GM12872 (cell line): Measurements from ENCODE around the gene MEI1.

Experiments
- CTCF ChIP-seq: IDR thresholded peaks from 3 replicates; pipeline ENCODE4 v1.5.1; 2011; ENCODE audit warnings: low read depth, mild to moderate bottlenecking, low read length, moderate library complexity; ENCODE audit not compliant: insufficient read depth

MEI1 gene

GRCh38 chr22:41812805-41813545 is 113.7 kb downstream of the MEI1 start:
- TF ChIP-seq CTCF = no peak

DNA sequence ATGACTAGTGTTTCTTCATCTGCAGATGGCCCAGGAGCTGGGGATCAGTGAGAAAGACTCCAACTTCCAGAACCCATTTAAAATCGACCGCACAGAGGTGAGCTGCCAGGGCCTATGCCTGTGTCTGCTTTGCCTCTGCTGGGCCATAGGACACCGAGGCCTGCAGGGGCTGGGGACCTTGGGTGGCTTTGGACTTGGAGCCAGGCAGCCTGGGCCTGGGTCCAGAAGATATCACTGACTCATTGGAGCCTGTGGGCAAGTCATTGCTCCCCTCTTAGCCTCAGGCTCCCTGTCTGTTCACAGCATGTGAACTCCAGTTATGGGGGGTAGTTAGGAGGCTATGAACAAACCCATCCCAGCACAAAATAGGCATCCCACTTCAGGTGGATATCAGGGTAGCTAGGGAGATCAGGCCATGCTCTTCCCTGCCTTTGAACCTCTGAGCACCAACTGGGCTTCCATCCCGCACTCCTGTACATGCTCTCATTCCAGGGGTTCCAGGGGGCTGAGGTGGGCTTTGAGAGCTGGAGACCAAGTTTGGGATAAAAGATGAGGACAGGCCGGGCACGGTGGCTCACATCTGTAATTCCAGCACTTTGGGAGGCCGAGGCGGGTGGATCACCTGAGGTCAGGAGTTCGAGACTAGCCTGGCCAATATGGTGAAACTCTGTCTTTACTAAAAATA is 114.6 kb downstream of the MEI1 start:
- no peak for TF ChIP-seq CTCF

DNA sequence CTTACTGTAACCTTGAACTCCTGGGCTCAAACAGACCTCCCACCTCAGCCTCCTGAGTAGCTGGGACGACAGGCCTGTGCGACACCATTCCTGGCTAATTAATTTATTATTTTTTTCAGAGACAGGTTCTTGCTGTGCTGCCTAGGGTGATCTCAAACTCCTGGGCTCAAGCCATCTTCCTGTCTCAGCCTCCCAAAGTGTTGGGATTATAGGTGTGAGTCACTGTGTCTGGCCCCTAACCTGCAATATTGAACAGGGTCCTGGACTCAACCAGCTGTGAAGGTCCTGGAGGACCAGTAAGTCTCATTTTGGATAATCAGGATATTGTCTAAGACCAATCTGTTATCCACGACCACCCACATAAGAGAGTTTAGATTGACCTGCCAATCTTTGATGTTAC is 116.4 kb downstream of the MEI1 start:
- no peak for TF ChIP-seq CTCF

DNA sequence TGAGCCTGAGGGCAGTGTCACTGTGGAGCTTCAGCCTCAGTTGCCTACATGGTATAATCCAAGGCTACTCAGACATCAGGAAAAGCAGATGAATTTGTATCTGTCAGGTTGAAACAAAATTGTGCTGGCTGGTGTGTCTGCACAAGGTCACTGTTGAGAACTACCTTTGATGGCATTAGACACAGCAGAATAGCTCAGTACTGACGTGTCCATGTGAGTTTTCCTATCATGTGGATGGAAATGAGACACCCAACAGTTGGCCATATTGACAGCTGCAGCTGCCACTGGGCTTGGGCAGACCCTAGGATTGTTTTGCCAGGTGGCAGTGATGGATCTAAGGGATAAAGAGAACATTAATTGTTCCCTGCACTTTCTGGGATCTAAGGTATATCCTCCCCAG is 116.9 kb downstream of the MEI1 start:
- TF ChIP-seq CTCF = no peak

DNA sequence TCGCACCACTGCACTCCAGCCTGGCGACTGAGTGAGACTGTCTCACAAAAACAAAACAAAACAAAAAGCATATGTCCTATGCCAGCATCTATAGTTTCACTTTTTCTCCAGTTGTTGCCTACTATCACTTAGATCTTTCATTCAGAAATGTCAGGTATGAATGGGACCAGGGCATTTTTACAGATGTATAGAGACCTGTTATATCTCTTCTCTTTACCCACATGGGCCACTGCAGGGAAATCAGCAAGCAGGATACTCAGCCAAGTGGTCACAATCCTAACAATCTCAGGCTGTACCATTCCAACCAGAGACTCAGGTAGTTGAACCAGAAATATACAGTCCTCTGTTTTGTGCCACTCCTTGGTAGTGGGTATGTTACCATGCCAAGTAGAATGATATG is 117.6 kb downstream of the MEI1 start:
- no peak for TF ChIP-seq CTCF

DNA sequence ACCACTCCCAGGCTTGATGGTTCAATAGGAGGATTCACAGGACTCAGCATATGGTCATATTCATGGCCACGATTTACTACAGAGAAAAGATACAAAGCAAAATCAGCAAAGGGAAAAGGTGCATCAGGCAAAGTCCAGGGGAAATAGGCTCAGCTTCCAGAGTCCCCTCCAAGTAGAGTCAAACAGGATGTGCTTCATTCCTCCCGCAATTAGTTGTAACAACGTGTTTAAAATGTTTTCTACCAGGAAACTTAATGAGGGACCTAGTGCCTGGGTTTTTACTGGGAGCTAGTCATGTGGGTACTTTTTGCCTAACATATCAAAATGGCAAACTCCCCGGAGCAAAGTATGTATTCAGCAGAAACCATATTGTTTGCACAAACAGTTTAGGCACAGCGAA is 118.7 kb downstream of the MEI1 start:
- no peak for TF ChIP-seq CTCF

GRCh38 chr22:41818596-41818995 is 119.3 kb downstream of the MEI1 start:
- TF ChIP-seq CTCF = no peak
